Stimulated activated CD4-positive, alpha-beta T cell treated with anti-CD3 and anti-CD28 coated beads, Interleukin-2, amount 100 ng/mL, for 48 hours (primary cell): Measurements from ENCODE around the gene CSF1.
"Not testable (repeated sequence)": the region's sequence is repeated elsewhere in the genome, so short reads cannot be mapped to it uniquely, and the experiment has no call there.

ENCODE experiments used
- DNase-seq, 2 donors: peaks; one replicate each; pipeline ENCODE4 v3.0.0-alpha.2; 2020

Gene CSF1

GRCh38 chr1:109946511-109946910, 35.9 kb downstream of the CSF1 start:
- DNase-seq = no peak

GRCh38 chr1:109947582-109948284, 37.1 kb downstream of the CSF1 start:
- no peak for DNase-seq

- no peak for DNase-seq
Observed at GRCh38 chr1:109948285-109948630, 37.6 kb downstream of the CSF1 start.

- no peak for DNase-seq
Observed at GRCh38 chr1:109950038-109950437, 39.4 kb downstream of the CSF1 start.

GRCh38 chr1:109950509-109950908, 39.9 kb downstream of the CSF1 start:
- no peak for DNase-seq

GRCh38 chr1:109951501-109951900, 40.9 kb downstream of the CSF1 start:
- DNase-seq = not testable (repeated sequence)

GRCh38 chr1:109954041-109954512, 43.4 kb downstream of the CSF1 start:
- no peak for DNase-seq

- DNase-seq = no peak
Observed at GRCh38 chr1:109959632-109959973, 49.0 kb downstream of the CSF1 start.

- no peak for DNase-seq
Observed at GRCh38 chr1:109959974-109960744, 49.5 kb downstream of the CSF1 start.

- no peak for DNase-seq
Observed at GRCh38 chr1:109960745-109961094, 50.1 kb downstream of the CSF1 start.

- DNase-seq = no peak
Observed at GRCh38 chr1:109963864-109964263, 53.2 kb downstream of the CSF1 start.

GRCh38 chr1:109969146-109969829, 58.6 kb downstream of the CSF1 start:
- no peak for DNase-seq

GRCh38 chr1:109969907-109970306, 59.3 kb downstream of the CSF1 start:
- no peak for DNase-seq

- no peak for DNase-seq
Observed at GRCh38 chr1:109971559-109971958, 60.9 kb downstream of the CSF1 start.

- DNase-seq = no peak
Observed at GRCh38 chr1:109974191-109974590, 63.5 kb downstream of the CSF1 start.

GRCh38 chr1:109975718-109976117, 65.1 kb downstream of the CSF1 start:
- DNase-seq = no peak

GRCh38 chr1:109976762-109977161, 66.1 kb downstream of the CSF1 start:
- no peak for DNase-seq

GRCh38 chr1:109977225-109977624, 66.6 kb downstream of the CSF1 start:
- DNase-seq = no peak

- no peak for DNase-seq
Observed at GRCh38 chr1:109977657-109978378, 67.2 kb downstream of the CSF1 start.

GRCh38 chr1:109978761-109979488, 68.3 kb downstream of the CSF1 start:
- no peak for DNase-seq

GRCh38 chr1:109979489-109980091, 68.9 kb downstream of the CSF1 start:
- DNase-seq = no peak
